ENCODE results near the gene SOX5. TPM values are rescaled to one million over a fixed set of nuclear protein-coding genes. Genes with fewer than 3 reads are reported as not detected.

Gene SOX5
- total RNA-seq, 2 experiments from 2014 or later, result not detected

GRCh38 chr12:23560611-23561010 lies 388.9 kb downstream of the SOX5 start:
- ATAC-seq (ENCODE audit: low read depth), result no peak
- H3K4me3 Mint-ChIP-seq, result no peak overlapping the region
- DNase-seq, result no peak
- no peak overlapping the region for H3K27ac Mint-ChIP-seq
- no peaks in the 10 kb centered on the region for H3K36me3 Mint-ChIP-seq
- H3K4me1 Mint-ChIP-seq, result no peaks in the 10 kb centered on the region
- POLR2A ChIA-PET, result no interaction called here
- H3K27me3 Mint-ChIP-seq, result no peaks in the 10 kb centered on the region
- peaks cover 3% of the 10 kb centered on the region for H3K9me3 Mint-ChIP-seq

DNA sequence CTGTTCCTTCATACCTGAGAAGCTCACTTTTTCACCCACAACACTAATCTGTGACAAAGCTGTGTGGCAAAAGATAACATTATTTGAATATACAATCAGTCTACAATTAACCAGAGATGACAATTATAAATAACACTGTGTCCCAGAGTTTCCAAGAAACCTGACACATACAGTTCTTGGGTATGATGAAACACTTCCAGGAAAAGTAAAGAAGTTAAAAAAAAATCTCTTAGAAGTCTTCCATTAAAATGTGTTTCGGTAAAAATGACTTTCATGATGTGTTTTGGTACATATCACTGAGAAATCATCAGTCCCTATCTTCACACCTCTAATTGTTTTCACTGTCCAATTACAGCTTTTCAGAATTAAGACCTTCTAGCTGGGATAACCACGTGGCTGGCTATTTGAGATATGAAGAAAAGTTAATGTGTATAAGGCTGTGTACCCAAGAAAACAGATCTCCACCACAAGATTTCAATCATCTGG lies 390.2 kb downstream of the SOX5 start:
- POLR2A ChIA-PET, result no interaction called here
- peaks cover 3% of the 10 kb centered on the region for H3K9me3 Mint-ChIP-seq
- H3K4me3 Mint-ChIP-seq, result no peak overlapping the region
- DNase-seq, result no peak
- no peaks in the 10 kb centered on the region for H3K36me3 Mint-ChIP-seq
- H3K27me3 Mint-ChIP-seq, result no peaks in the 10 kb centered on the region
- H3K4me1 Mint-ChIP-seq, result no peaks in the 10 kb centered on the region
- H3K27ac Mint-ChIP-seq, result no peak overlapping the region
- no peak for ATAC-seq (ENCODE audit: low read depth)

- no peaks in the 10 kb centered on the region for H3K36me3 Mint-ChIP-seq
- no peak overlapping the region for H3K4me3 Mint-ChIP-seq
- DNase-seq, result no peak
- POLR2A ChIA-PET, result no interaction called here
- no peaks in the 10 kb centered on the region for H3K4me1 Mint-ChIP-seq
- no peaks in the 10 kb centered on the region for H3K27me3 Mint-ChIP-seq
- no peak overlapping the region for H3K27ac Mint-ChIP-seq
- ATAC-seq (ENCODE audit: low read depth), result no peak
- H3K9me3 Mint-ChIP-seq, result peaks cover 3% of the 10 kb centered on the region
Measured at GRCh38 chr12:23556661-23557060, 392.8 kb downstream of the SOX5 start.

- Mint-ChIP-seq H3K4me3 (no peak overlapping the region), H3K27ac (no peak overlapping the region), H3K36me3 (no peaks in the 10 kb centered on the region), H3K4me1 (no peaks in the 10 kb centered on the region), H3K27me3 (no peaks in the 10 kb centered on the region), H3K9me3 (peaks cover 3% of the 10 kb centered on the region)
- ATAC-seq (ENCODE audit: low read depth), result no peak
- DNase-seq, result no peak
- POLR2A ChIA-PET, result no interaction called here
Measured at GRCh38 chr12:23555825-23556207, 393.7 kb downstream of the SOX5 start.

DNA sequence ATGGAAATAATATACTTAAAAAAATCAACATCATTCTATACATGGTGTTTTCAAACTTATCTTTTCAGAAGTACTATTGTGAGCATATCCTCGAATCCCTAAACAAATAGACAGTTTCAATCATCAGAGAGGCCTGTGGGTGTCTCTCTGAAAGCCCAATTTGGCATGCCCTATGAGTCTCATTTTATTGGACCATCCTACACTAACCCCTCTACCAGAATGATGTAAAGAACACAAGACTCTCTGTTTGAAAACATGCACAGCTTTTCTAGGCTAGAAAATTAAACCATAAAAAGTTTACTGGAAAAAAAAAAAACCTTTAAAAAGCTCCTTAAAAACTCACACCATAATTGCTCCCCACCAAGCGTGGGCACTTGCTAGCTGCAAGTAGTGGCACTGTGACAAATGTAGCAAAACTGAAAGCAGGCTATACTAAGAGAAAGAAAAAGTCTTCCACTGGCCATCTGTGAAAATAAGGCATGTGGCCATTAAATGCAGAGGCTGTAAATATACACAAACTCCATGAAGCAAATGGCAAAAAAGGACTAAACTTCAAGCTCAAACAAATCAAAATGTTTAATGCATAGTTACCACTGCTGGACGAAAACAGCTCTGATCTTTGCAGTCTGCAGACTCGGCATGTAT lies 394.2 kb downstream of the SOX5 start:
- no peak overlapping the region for H3K4me3 Mint-ChIP-seq
- H3K27me3 Mint-ChIP-seq, result no peaks in the 10 kb centered on the region
- H3K4me1 Mint-ChIP-seq, result no peaks in the 10 kb centered on the region
- POLR2A ChIA-PET, result no interaction called here
- DNase-seq (no peak), ATAC-seq (ENCODE audit: low read depth) (no peak)
- no peak overlapping the region for H3K27ac Mint-ChIP-seq
- peaks cover 3% of the 10 kb centered on the region for H3K9me3 Mint-ChIP-seq
- no peaks in the 10 kb centered on the region for H3K36me3 Mint-ChIP-seq

- no peak for ATAC-seq (ENCODE audit: low read depth)
- no peak for DNase-seq
- POLR2A ChIA-PET, result no interaction called here
- peaks cover 1% of the 10 kb centered on the region for H3K9me3 Mint-ChIP-seq
- no peaks in the 10 kb centered on the region for H3K27me3 Mint-ChIP-seq
- no peak overlapping the region for H3K4me3 Mint-ChIP-seq
- H3K4me1 Mint-ChIP-seq, result no peaks in the 10 kb centered on the region
- no peaks in the 10 kb centered on the region for H3K36me3 Mint-ChIP-seq
- H3K27ac Mint-ChIP-seq, result no peak overlapping the region
Measured at GRCh38 chr12:23552417-23552816, 397.1 kb downstream of the SOX5 start.

DNA sequence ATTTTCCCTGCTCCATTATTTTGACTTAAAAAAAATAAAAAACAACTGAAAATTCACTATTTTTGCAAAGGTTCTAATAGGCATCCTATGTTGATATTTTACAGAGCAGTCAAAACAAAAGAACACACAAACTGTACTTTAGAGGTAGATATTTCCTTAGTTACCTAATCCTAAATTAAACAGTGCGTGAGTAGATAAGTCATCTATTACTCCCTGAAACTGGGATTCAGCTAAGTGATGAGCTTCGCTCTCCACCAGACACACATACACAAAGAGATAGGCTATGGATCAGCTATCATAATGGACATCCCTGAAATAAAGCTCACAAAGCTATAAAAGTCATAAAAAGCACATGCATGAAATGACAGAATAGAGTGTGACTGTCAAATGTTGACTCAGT lies 398.7 kb downstream of the SOX5 start:
- no peak for ATAC-seq (ENCODE audit: low read depth)
- Mint-ChIP-seq H3K4me3 (no peak overlapping the region), H3K27ac (no peak overlapping the region), H3K9me3 (peaks cover 1% of the 10 kb centered on the region), H3K27me3 (no peaks in the 10 kb centered on the region), H3K36me3 (no peaks in the 10 kb centered on the region), H3K4me1 (no peaks in the 10 kb centered on the region)
- POLR2A ChIA-PET, result no interaction called here
- no peak for DNase-seq

DNA sequence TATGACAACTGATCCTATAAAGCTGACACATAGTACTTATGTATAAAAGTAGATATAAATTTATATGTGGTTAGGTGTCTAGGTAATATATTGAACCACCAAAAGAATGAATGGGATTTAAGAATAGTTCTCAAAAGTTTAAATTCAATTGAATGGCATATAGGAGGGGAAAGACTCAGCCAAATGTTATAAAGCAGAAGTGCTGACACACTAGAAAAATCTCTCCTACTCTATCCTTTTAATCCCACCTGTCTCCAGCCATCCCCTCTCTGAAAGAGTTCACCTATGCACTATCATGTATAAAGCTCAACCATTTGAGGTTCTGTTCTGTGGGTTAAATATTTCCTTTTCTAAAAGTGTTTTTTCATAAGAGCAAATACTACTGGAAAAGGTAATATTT lies 400.7 kb downstream of the SOX5 start:
- DNase-seq (no peak), ATAC-seq (ENCODE audit: low read depth) (no peak)
- H3K27me3 Mint-ChIP-seq, result no peaks in the 10 kb centered on the region
- H3K9me3 Mint-ChIP-seq, result peaks cover 2% of the 10 kb centered on the region
- POLR2A ChIA-PET, result no interaction called here
- no peak overlapping the region for H3K27ac Mint-ChIP-seq
- H3K4me1 Mint-ChIP-seq, result no peaks in the 10 kb centered on the region
- H3K36me3 Mint-ChIP-seq, result no peaks in the 10 kb centered on the region
- H3K4me3 Mint-ChIP-seq, result no peak overlapping the region

GRCh38 chr12:23546756-23547155 lies 402.7 kb downstream of the SOX5 start:
- ATAC-seq (ENCODE audit: low read depth) (no peak), DNase-seq (no peak)
- H3K9me3 Mint-ChIP-seq, result peaks cover 2% of the 10 kb centered on the region
- POLR2A ChIA-PET, result no interaction called here
- no peaks in the 10 kb centered on the region for H3K27me3 Mint-ChIP-seq
- H3K4me1 Mint-ChIP-seq, result no peaks in the 10 kb centered on the region
- no peak overlapping the region for H3K27ac Mint-ChIP-seq
- H3K4me3 Mint-ChIP-seq, result no peak overlapping the region
- no peaks in the 10 kb centered on the region for H3K36me3 Mint-ChIP-seq

DNA sequence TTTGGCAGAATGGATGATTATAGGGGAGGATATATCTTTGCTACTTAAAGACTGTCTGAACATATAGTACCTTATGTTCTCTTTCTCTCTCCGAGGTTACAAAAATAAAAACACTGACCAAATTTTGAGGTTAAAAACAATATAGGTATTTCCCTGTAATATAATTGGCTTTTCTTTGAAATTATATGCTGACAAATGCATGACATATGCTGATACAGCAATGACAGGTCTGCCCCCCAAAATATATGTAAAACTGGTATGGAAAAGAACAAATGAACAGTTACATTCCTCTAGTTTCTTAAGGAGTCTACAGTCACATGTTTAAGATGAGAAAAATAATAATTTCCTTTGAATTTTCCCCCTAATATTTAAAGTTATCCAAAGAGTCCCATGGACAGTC lies 405.7 kb downstream of the SOX5 start:
- no peak for ATAC-seq (ENCODE audit: low read depth)
- DNase-seq, result no peak
- H3K4me3 Mint-ChIP-seq, result no peak overlapping the region
- no peak overlapping the region for H3K27ac Mint-ChIP-seq
- POLR2A ChIA-PET, result no interaction called here
- peaks cover 2% of the 10 kb centered on the region for H3K9me3 Mint-ChIP-seq
- no peaks in the 10 kb centered on the region for H3K36me3 Mint-ChIP-seq
- H3K27me3 Mint-ChIP-seq, result no peaks in the 10 kb centered on the region
- no peaks in the 10 kb centered on the region for H3K4me1 Mint-ChIP-seq

DNA sequence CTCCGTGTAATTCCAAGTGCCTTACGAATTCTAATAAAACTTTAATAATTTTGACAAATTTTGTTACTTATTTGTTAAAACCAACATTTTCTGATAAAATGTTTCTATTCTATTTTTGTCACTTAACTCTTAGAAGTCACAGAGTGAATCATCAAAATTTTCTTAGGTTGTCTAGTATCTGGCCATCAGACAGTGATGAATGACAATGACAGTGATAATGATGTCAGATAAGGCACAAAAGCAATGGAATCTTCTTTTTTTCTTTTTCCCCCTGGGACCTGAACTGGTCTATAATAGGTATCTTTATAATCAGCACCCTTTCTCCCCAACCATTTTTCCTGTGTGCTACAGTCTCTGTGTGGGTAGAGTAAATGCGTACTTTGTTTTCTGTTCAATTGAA lies 407.3 kb downstream of the SOX5 start:
- peaks cover 1% of the 10 kb centered on the region for H3K9me3 Mint-ChIP-seq
- H3K4me3 Mint-ChIP-seq, result no peak overlapping the region
- no peak overlapping the region for H3K27ac Mint-ChIP-seq
- ATAC-seq (ENCODE audit: low read depth), result no peak
- no peaks in the 10 kb centered on the region for H3K36me3 Mint-ChIP-seq
- no peaks in the 10 kb centered on the region for H3K27me3 Mint-ChIP-seq
- no peaks in the 10 kb centered on the region for H3K4me1 Mint-ChIP-seq
- POLR2A ChIA-PET, result no interaction called here
- no peak for DNase-seq

DNA sequence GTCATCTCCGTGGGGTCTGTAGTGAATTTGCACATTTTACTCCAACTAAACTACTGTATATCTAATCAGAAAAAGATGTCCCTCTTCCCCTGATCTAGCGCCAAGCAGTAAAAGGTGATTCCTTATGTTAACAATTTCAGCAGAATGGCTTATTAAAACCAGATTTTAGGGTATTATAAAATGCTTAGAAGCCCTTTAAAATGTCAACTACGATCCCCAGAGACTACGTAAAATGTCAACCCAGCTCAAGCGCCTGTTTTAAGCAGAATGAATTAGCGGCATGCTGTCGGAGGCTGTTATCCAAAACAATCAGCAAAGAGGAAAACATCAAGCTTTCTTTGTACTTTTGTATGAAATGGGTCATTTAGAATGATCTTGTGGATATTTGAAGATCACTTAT lies 408.9 kb downstream of the SOX5 start:
- H3K9me3 Mint-ChIP-seq, result peaks cover 5% of the 10 kb centered on the region
- H3K4me3 Mint-ChIP-seq, result no peak overlapping the region
- H3K27ac Mint-ChIP-seq, result no peak overlapping the region
- no peaks in the 10 kb centered on the region for H3K4me1 Mint-ChIP-seq
- no peaks in the 10 kb centered on the region for H3K27me3 Mint-ChIP-seq
- ATAC-seq (ENCODE audit: low read depth) (no peak), DNase-seq (no peak)
- POLR2A ChIA-PET, result no interaction called here
- no peaks in the 10 kb centered on the region for H3K36me3 Mint-ChIP-seq

GRCh38 chr12:23536293-23536692 lies 413.2 kb downstream of the SOX5 start:
- Mint-ChIP-seq H3K27ac (no peak overlapping the region), H3K9me3 (peaks cover 4% of the 10 kb centered on the region), H3K4me3 (no peak overlapping the region), H3K36me3 (no peaks in the 10 kb centered on the region), H3K27me3 (no peaks in the 10 kb centered on the region), H3K4me1 (no peaks in the 10 kb centered on the region)
- ATAC-seq (ENCODE audit: low read depth), result no peak
- no peak for DNase-seq
- POLR2A ChIA-PET, result no interaction called here

GRCh38 chr12:23535441-23535840 lies 414.0 kb downstream of the SOX5 start:
- ATAC-seq (ENCODE audit: low read depth), result no peak
- H3K36me3 Mint-ChIP-seq, result no peaks in the 10 kb centered on the region
- peaks cover 4% of the 10 kb centered on the region for H3K9me3 Mint-ChIP-seq
- H3K27me3 Mint-ChIP-seq, result no peaks in the 10 kb centered on the region
- no peaks in the 10 kb centered on the region for H3K4me1 Mint-ChIP-seq
- H3K4me3 Mint-ChIP-seq, result no peak overlapping the region
- H3K27ac Mint-ChIP-seq, result no peak overlapping the region
- DNase-seq, result no peak
- POLR2A ChIA-PET, result no interaction called here

DNA sequence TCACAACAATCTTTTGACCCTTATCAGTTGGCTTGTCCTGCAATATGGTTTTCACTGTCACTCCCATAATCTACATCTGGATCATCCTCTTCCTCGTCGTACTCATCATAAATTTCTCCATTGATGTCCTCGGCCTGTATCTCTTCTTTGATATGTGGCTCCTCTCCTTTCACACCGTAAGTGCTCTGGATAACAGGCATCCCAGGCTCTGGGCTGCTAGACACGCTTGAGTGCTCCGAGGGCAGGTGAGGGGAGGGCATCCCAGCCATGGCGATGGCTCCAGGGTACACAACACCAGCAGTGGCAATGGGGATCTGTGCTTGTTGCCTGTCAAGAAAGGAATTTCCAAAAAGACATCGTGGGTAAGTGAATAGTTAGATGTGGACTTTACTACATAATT lies 415.3 kb downstream of the SOX5 start:
- no peak overlapping the region for H3K27ac Mint-ChIP-seq

More for the DNA sequence above, 415.3 kb downstream of the SOX5 start:
- DNase-seq (no peak), ATAC-seq (ENCODE audit: low read depth) (no peak)
- Mint-ChIP-seq H3K36me3 (no peaks in the 10 kb centered on the region), H3K9me3 (peaks cover 4% of the 10 kb centered on the region), H3K4me1 (no peaks in the 10 kb centered on the region), H3K4me3 (no peak overlapping the region), H3K27me3 (no peaks in the 10 kb centered on the region)
- POLR2A ChIA-PET, result no interaction called here

Measured in activated naive CD8-positive, alpha-beta T cell treated with anti-CD3 and anti-CD28 coated beads, Interleukin-2, amount 10 ng/mL, durations not matched to agents 7 days and 5 days (primary cell).